H9 (cell line): ENCODE data around the gene PIP5K1C. TPM values are rescaled to one million over a fixed set of nuclear protein-coding genes. Genes with fewer than 3 reads are reported as not detected.

ENCODE experiments used
- DNase-seq: peaks from one replicate; pipeline ENCODE4 v3.0.0-alpha.2; 2017
- H2AFZ ChIP-seq: one replicate; pipeline ENCODE4 v1.6.1; 2013; ENCODE audit warnings: mild to moderate bottlenecking, low read length, control low read depth, moderate library complexity
- H2AK5ac ChIP-seq: 2 replicates; pipeline ENCODE4 v1.6.1; 2013; ENCODE audit warnings: low read length, control low read depth, mixed read lengths; ENCODE audit not compliant: insufficient read length
- H2BK120ac ChIP-seq: one replicate; pipeline ENCODE4 v1.6.1; 2013; ENCODE audit warnings: low read depth, mild to moderate bottlenecking, low read length, control low read depth, inconsistent platforms; ENCODE audit not compliant: poor library complexity, severe bottlenecking
- H2BK12ac ChIP-seq: 2 replicates; pipeline ENCODE4 v1.6.1; 2013; ENCODE audit warnings: low read length, control low read depth, mixed read lengths, low read depth; ENCODE audit not compliant: insufficient read length
- H2BK15ac ChIP-seq: 2 replicates; pipeline ENCODE4 v1.6.1; 2013; ENCODE audit warnings: low read depth, low read length, control low read depth
- H2BK20ac ChIP-seq: one replicate; pipeline ENCODE4 v1.6.1; 2013; ENCODE audit warnings: low read depth, mild to moderate bottlenecking, low read length, control low read depth, inconsistent platforms; ENCODE audit not compliant: poor library complexity, severe bottlenecking
- H2BK5ac ChIP-seq: 2 replicates; pipeline ENCODE4 v1.6.1; 2013; ENCODE audit warnings: low read length, control low read depth, mixed read lengths; ENCODE audit not compliant: insufficient read length
- H3K14ac ChIP-seq: 2 replicates; pipeline ENCODE4 v1.6.1; 2013; ENCODE audit warnings: low read length, control low read depth; ENCODE audit not compliant: insufficient read depth
- H3K18ac ChIP-seq: 2 replicates; pipeline ENCODE4 v1.6.1; 2013; ENCODE audit warnings: low read depth, mild to moderate bottlenecking, mixed read lengths, low read length, control low read depth; ENCODE audit not compliant: insufficient read length
- H3K23ac ChIP-seq: 2 replicates; pipeline ENCODE4 v1.6.1; 2013; ENCODE audit warnings: low read length, control low read depth, mixed read lengths, low read depth; ENCODE audit not compliant: insufficient read length
- H3K23me2 ChIP-seq: 2 replicates; pipeline ENCODE4 v1.6.1; 2013; ENCODE audit warnings: low read depth, mild to moderate bottlenecking, mixed read lengths, low read length, control low read depth; ENCODE audit not compliant: insufficient read length, poor library complexity, severe bottlenecking
- H3K27ac ChIP-seq: 2 replicates; pipeline ENCODE4 v1.5.1; 2013; ENCODE audit warnings: low read length, control low read depth, mixed read lengths, low read depth; ENCODE audit not compliant: insufficient read length
- H3K27me3 ChIP-seq: 2 replicates; pipeline ENCODE4 v1.6.1; 2013; ENCODE audit warnings: low read length, control low read depth, inconsistent platforms; ENCODE audit not compliant: insufficient read depth
- H3K4ac ChIP-seq: 2 replicates; pipeline ENCODE4 v1.6.1; 2013; ENCODE audit warnings: low read depth, mild to moderate bottlenecking, control low read depth, inconsistent platforms, low read length, moderate library complexity
- H3K4me1 ChIP-seq: 2 replicates; pipeline ENCODE4 v1.6.1; 2013; ENCODE audit warnings: low read length, control low read depth, inconsistent platforms; ENCODE audit not compliant: insufficient read depth
- H3K4me2 ChIP-seq: 2 replicates; pipeline ENCODE4 v1.6.1; 2013; ENCODE audit warnings: low read length, control low read depth, mixed read lengths; ENCODE audit not compliant: insufficient read length, insufficient read depth
- H3K56ac ChIP-seq: 2 replicates; pipeline ENCODE4 v1.6.1; 2013; ENCODE audit warnings: low read depth, mild to moderate bottlenecking, mixed read lengths, low read length, control low read depth; ENCODE audit not compliant: insufficient read length
- H3K79me1 ChIP-seq: 2 replicates; pipeline ENCODE4 v1.6.1; 2013; ENCODE audit warnings: low read depth, mild to moderate bottlenecking, moderate library complexity, low read length, control low read depth, inconsistent platforms; ENCODE audit not compliant: insufficient read depth, poor library complexity, severe bottlenecking
- H3K79me2 ChIP-seq: 2 replicates; pipeline ENCODE4 v1.6.1; 2013; ENCODE audit warnings: low read length, control low read depth, inconsistent platforms; ENCODE audit not compliant: insufficient read depth
- H3K9ac ChIP-seq: 2 replicates; pipeline ENCODE4 v1.6.1; 2013; ENCODE audit warnings: low read length, control low read depth, mixed read lengths; ENCODE audit not compliant: insufficient read length; ENCODE audit errors: extremely low read depth
- H3K9me3 ChIP-seq: one replicate; pipeline ENCODE4 v1.6.1; 2013; ENCODE audit warnings: low read depth, low read length, inconsistent platforms; ENCODE audit not compliant: control insufficient read depth
- H3T11ph ChIP-seq: one replicate; pipeline ENCODE4 v1.6.1; 2013; ENCODE audit warnings: mild to moderate bottlenecking, low read length, control low read depth, inconsistent platforms
- H4K20me1 ChIP-seq: one replicate; pipeline ENCODE4 v1.6.1; 2013; ENCODE audit not compliant: control insufficient read depth, insufficient read length, insufficient read depth
- H4K5ac ChIP-seq: 2 replicates; pipeline ENCODE4 v1.6.1; 2013; ENCODE audit warnings: low read depth, mild to moderate bottlenecking, mixed read lengths, low read length, control low read depth; ENCODE audit not compliant: insufficient read length
- H4K8ac ChIP-seq: replicated peaks from 2 replicates; pipeline ENCODE4 v1.6.1; 2013; ENCODE audit warnings: low read length, control low read depth, mixed read lengths, low read depth; ENCODE audit not compliant: insufficient read length
- H4K91ac ChIP-seq: 2 replicates; pipeline ENCODE4 v1.6.1; 2013; ENCODE audit warnings: low read depth, mild to moderate bottlenecking, moderate library complexity, mixed read lengths, low read length, control low read depth; ENCODE audit not compliant: insufficient read length
- H3K27ac Mint-ChIP-seq, 3 experiments: 2 replicates in 2 of 3; 3 replicates in 1 of 3; pipeline ENCODE4 v1.8.0; 2020 to 2021; ENCODE audit warnings: mixed read lengths in 3 of 3, mild to moderate bottlenecking in 1 of 3, moderate library complexity in 1 of 3
- H3K27me3 Mint-ChIP-seq: 2 replicates; pipeline ENCODE4 v1.8.0; 2021; ENCODE audit warnings: low read depth, mild to moderate bottlenecking, moderate library complexity, mixed read lengths
- H3K36me3 Mint-ChIP-seq, 3 experiments: 2 replicates in 2 of 3; 3 replicates in 1 of 3; pipeline ENCODE4 v1.8.0; 2020 to 2021; ENCODE audit warnings: low read depth in 3 of 3, mixed read lengths in 3 of 3; ENCODE audit not compliant: insufficient read depth in 1 of 3
- H3K4me1 Mint-ChIP-seq, 2 experiments: 2 replicates each; pipeline ENCODE4 v1.8.0; 2020; ENCODE audit warnings: mixed read lengths in 2 of 2
- H3K4me3 Mint-ChIP-seq, 2 experiments: 2 replicates in 1 of 2; 3 replicates in 1 of 2; pipeline ENCODE4 v1.8.0; 2020 to 2021; ENCODE audit warnings: mild to moderate bottlenecking in 2 of 2, mixed read lengths in 2 of 2, moderate library complexity in 1 of 2
- H3K9me3 Mint-ChIP-seq, 2 experiments: 2 replicates in 1 of 2; 3 replicates in 1 of 2; pipeline ENCODE4 v1.8.0; 2020; ENCODE audit warnings: mild to moderate bottlenecking in 2 of 2, mixed read lengths in 2 of 2, moderate library complexity in 1 of 2
- CTCF ChIP-seq: fragments of 200-600 bp; sonication (generic); conservative IDR thresholded peaks from 3 replicates; pipeline ENCODE4 v1.8.0; 2021; ENCODE audit warnings: antibody characterized with exemption, mild to moderate bottlenecking
- WGBS: extraction: QIAGEN DNeasy Blood & Tissue Kit; methylation state at CpG from one replicate; pipeline ENCODE4 v1.1.7; 2013; ENCODE audit warnings: missing lambda C conversion rate, low lambda C conversion rate, mixed read lengths; ENCODE audit not compliant: insufficient read length; ENCODE audit errors: extremely low coverage; 5-methylcytosine and 5-hydroxymethylcytosine counted together
- total RNA-seq: library from RNA; stranded (reverse); gene quantifications from 2 replicates; pipeline ENCODE4 v1.2.1, GENCODE V29; 2021

PIP5K1C gene
- total RNA-seq, 1 experiment from 2014 or later, result 41.7 TPM

GRCh38 chr19:3636506-3636905 is 63.8 kb downstream of the PIP5K1C start:
- Histone ChIP-seq H4K91ac (no peak overlapping the region), H3K14ac (no peak overlapping the region; the same call in 1 of the 2 replicates), H3K18ac (no peak overlapping the region), H3K79me1 (no peaks in the 10 kb centered on the region), H2BK120ac (no peak overlapping the region), H3K23me2 (no peaks in the 10 kb centered on the region), H4K8ac (no peak overlapping the region), H2BK20ac (no peak overlapping the region), H3K9ac (no peak overlapping the region), H2AK5ac (no peak overlapping the region), H3K27ac (no peak overlapping the region), H3K4me1 (no peaks in the 10 kb centered on the region), H3K23ac (no peak overlapping the region), H3K4me2 (no peak overlapping the region), H2BK15ac (no peak overlapping the region), H2BK12ac (no peak overlapping the region), H3K79me2 (no peaks in the 10 kb centered on the region), H3T11ph (no peak overlapping the region), H3K9me3 (no peaks in the 10 kb centered on the region), H2BK5ac (no peak overlapping the region), H4K20me1 (no peaks in the 10 kb centered on the region), H3K4ac (no peak overlapping the region), H4K5ac (no peak overlapping the region), H3K27me3 (no peaks in the 10 kb centered on the region), H2AFZ (no peak overlapping the region), H3K56ac (no peak overlapping the region)
- 0 out of 7 replicates have a peak overlapping the region, but pooled peaks of 1 of the 3 experiments have one; percentile 14 for H3K27ac Mint-ChIP-seq
- DNase-seq, result no peak
- H3K36me3 Mint-ChIP-seq, result peaks cover 8 to 24% (median 16%) of the 10 kb centered on the region in 3 experiments; a peak in 6 of 7 replicates
- H3K9me3 Mint-ChIP-seq, result no peaks in the 10 kb centered on the region; a peak in 1 of 5 replicates
- TF ChIP-seq CTCF, result no peak
- H3K4me3 Mint-ChIP-seq, result no peak overlapping the region
- no peaks in the 10 kb centered on the region for H3K4me1 Mint-ChIP-seq
- no peaks in the 10 kb centered on the region for H3K27me3 Mint-ChIP-seq
- no CpG with 5 or more reads among the region's 20 CpGs for WGBS
